Memory B cell (primary cell): ENCODE data around the gene APOL2.
"Not testable (repeated sequence)": the region's sequence is repeated elsewhere in the genome, so short reads cannot be mapped to it uniquely, and the experiment has no call there.

Experiments
- ATAC-seq: fragments of 150-1000 bp; cut with Tn5 transposase; 2 replicates; pipeline ENCODE4 v1.10.0; 2021; ENCODE audit warnings: low read depth, mild to moderate bottlenecking, moderate library complexity
- DNase-seq, 2 donors: peaks; one replicate each; pipeline ENCODE4 v3.0.0; 2022; ENCODE audit warnings: low spot score in 2 of 2
- H3K27ac Mint-ChIP-seq: one replicate; pipeline ENCODE4 v1.8.0; 2022; ENCODE audit warnings: mild to moderate bottlenecking, moderate library complexity, mixed read lengths
- H3K27me3 Mint-ChIP-seq: one replicate; pipeline ENCODE4 v1.8.0; 2022; ENCODE audit warnings: mixed read lengths
- H3K36me3 Mint-ChIP-seq: one replicate; pipeline ENCODE4 v1.8.0; 2022; ENCODE audit warnings: mild to moderate bottlenecking, mixed read lengths
- H3K4me1 Mint-ChIP-seq: one replicate; pipeline ENCODE4 v1.8.0; 2022; ENCODE audit warnings: mixed read lengths
- H3K4me3 Mint-ChIP-seq: one replicate; pipeline ENCODE4 v1.8.0; 2022; ENCODE audit warnings: mild to moderate bottlenecking, moderate library complexity, mixed read lengths
- H3K9me3 Mint-ChIP-seq: one replicate; pipeline ENCODE4 v1.8.0; 2022; ENCODE audit warnings: mixed read lengths

Gene APOL2

DNA sequence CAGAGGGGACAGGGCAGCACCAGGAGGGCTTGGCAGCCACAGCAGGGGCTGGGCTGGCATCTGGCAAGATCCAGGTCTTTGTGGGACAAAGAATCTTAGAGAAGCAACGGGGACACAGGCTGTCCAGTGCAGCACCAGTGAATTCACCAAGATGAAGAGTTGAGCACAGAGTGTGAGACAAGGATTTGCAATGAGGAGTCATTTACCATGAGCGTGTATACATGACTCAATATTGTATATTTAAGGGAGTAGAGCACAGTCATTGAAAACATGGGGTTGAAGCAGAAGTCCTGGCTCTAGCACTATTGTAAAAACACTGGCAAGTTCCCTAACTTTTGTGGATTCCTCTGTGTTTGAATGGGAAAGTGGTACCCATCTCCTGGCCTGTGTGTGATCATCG is 17.2 kb upstream of the APOL2 start:
- Mint-ChIP-seq H3K9me3 (no peaks in the 10 kb centered on the region), H3K4me1 (peaks cover 33% of the 10 kb centered on the region), H3K27me3 (no peaks in the 10 kb centered on the region), H3K36me3 (peaks cover 2% of the 10 kb centered on the region), H3K27ac (no peak overlapping the region), H3K4me3 (no peak overlapping the region)
- ATAC-seq: no peak
- no peak for DNase-seq

DNA sequence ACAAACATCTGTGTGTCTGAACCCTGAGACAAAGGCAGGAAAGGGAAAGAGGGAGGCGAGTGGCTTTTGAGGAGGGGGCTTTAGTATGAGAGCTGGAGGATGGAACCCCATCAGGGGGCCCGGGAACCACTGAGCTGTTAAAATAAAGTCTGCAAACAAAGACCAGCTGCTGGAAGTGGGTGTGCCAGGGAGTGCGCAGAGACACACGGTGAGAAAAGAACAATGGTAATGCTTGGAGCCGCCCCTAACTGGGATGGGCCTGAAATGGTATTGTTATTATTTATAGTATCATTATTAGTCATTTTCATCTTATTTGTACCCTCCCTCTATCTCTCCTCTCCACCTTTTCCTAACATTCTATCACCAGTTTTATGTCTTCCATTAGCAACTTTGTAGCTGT is 16.2 kb upstream of the APOL2 start:
- DNase-seq, H3K36me3 Mint-ChIP-seq, ATAC-seq, H3K9me3 Mint-ChIP-seq, H3K27me3 Mint-ChIP-seq, H3K4me3 Mint-ChIP-seq, H3K27ac Mint-ChIP-seq: not testable (repeated sequence)
- H3K4me1 Mint-ChIP-seq: peaks cover 33% of the 10 kb centered on the region

DNA sequence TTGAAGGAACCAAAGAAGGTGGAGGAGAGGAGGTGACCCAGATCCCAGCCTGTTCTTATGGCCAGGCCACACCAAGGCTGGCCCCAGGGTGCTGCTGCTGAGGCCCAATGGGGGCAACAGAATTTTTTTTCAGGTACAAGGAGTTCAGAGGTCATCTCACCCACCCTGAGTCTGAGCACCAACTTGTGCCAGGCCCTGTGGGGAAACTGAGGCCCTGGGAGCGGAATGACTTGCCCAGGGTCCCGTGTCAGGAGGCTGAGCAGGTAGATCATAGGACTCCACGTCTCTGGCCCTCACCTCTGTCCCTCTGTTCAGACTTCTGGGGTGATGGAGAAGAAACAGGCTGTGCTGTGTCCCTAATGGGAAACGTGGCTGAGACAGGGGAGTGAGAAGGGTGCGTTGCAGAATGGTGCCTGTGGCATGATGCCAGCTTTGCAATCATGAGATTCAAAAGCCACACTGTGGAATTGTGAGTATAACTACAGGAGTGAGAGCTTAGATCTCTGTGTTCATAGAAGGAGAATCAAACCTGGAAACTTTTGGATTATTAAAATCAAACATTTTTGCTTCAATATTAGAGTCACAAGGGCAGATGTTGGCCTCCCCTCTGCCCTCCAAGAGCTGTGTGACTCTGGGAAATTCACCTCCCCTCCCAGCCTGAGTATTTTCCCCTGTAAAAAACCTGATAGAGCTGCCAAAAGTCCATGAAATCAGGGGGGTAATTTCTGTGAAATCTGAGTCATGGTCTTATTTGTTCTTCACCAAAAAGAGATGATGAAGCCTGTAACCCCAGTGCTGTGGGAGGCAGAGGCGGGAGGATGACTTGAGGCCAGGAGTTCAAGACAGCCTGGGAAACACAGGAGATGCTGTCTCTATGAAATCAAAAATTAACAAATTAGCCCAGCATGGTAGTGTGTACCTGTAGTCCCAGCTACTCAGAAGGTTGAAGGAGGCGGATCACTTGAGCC is 14.5 kb upstream of the APOL2 start:
- no peaks in the 10 kb centered on the region for H3K9me3 Mint-ChIP-seq
- peak overlapping the region; percentile 97 for H3K27ac Mint-ChIP-seq
- no peak for ATAC-seq
- no peaks in the 10 kb centered on the region for H3K27me3 Mint-ChIP-seq
- H3K4me3 Mint-ChIP-seq: peak overlapping the region; percentile 90
- H3K36me3 Mint-ChIP-seq: peaks cover 2% of the 10 kb centered on the region
- no peak for DNase-seq
- H3K4me1 Mint-ChIP-seq: peaks cover 35% of the 10 kb centered on the region

DNA sequence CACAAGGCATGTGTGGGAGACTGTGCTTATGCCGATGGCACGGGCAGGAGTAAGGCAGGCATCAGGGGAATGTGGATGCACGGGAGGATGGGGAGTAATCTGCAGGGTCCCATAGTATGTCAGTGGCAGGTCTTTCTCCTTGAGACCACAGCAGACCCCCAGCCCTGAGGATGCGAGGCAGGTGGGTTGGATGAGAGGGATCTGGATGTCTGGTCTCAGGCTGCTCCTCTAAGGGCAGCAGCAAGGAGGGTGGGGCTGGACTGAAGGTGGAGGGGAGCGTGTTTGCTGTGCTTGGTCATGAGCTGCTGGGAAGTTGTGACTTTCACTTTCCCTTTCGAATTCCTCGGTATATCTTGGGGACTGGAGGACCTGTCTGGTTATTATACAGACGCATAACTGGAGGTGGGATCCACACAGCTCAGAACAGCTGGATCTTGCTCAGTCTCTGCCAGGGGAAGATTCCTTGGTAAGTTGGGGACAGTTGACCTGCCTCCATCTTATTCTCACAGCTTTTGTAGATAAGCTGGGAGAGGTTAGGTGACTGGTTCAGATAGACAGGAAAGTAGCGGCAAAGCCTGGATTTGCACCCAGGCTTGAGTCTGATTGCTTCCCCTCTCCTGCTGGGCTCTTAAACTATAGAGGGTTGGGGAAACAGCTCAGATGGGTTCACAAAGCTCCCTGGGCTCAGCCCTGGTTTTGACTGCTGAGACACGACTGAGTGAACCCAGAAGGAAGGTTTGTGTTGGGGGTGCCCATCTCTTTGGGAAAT is 13.6 kb upstream of the APOL2 start, which contains the start of gene APOL1:
APOL1 (plus strand) TSS at position 380 of the 769 bp plus-strand sequence. CDS start 1,823 bp downstream, outside the sequence.
- Mint-ChIP-seq H3K4me3 (peak within 1 kb of the TSS; percentile 90), H3K4me1 (peaks cover 28% of the 10 kb centered on the region), H3K36me3 (peaks cover 5% of the 10 kb centered on the region), H3K9me3 (no peaks in the 10 kb centered on the region), H3K27ac (peak within 1 kb of the TSS; percentile 97), H3K27me3 (no peaks in the 10 kb centered on the region)
- ATAC-seq (peak; percentile 96), DNase-seq (peak; percentile 30 to 35)

DNA sequence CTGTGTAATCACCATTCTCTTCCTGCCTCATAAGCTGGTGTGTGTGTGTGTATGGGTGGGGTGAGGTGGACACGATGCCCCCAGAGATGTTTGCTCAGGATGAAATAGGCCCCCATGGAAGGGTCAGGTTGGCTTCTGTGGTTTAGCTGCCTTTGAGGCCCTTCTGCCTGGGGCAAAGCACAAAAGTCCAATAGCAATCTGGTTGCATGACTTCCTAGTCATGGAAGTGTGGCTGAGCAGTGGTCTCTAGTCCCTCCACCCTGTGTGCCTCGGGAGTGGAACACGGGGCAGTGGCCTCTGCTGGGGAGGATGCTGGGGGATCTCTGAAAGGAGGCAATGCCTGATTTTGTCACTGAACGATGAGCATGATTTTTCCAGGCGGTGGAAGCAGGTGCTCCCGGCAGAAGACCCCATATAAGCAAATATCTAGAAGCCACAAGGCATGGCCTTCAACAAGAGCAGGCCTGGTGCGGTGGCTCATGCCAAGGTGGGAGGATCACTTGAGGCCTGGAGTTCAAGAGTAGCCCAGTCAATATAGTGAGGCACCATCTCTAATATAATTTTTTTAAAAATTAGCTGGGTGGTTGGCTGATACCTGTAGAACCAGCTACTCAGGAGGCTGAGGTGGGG is 12.8 kb upstream of the APOL2 start:
- not testable (repeated sequence) for H3K36me3 Mint-ChIP-seq, DNase-seq, ATAC-seq, H3K27me3 Mint-ChIP-seq, H3K9me3 Mint-ChIP-seq
- Mint-ChIP-seq H3K4me3 (peak overlapping the region; percentile 90), H3K27ac (peak overlapping the region; percentile 97), H3K4me1 (peaks cover 28% of the 10 kb centered on the region)

DNA sequence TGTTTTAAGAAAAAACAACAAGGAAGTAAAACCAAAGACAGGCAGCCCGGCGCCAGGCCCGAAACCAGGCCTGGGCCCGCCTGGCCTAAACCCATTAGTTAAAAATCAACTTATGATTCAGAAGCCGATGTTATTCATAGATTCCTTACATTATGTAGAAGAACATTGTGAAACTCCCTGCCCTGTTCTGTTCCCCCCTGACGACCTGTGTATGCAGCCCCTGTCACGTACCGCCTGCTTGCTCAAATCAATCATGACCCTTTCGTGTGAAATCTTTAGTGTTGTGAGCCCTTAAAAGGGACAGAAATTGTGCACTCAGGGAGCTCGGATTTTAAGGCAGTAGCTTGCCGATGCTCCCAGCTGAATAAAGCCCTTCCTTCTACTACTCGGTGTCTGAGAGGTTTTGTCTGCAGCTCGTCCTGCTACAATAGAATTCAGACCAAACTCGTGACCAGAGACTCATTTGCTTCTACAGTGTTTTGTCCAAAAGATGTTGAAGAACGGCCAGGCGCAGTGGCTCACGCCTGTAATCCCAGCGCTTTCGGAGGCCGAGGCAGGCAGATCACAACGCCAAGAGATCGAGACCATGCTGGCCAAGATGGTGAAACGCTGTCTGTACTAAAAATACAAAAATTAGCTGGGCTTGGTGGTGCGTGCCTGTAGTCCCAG is 11.1 kb upstream of the APOL2 start:
- not testable (repeated sequence) for H3K27me3 Mint-ChIP-seq, H3K36me3 Mint-ChIP-seq, ATAC-seq, H3K9me3 Mint-ChIP-seq, DNase-seq, H3K4me3 Mint-ChIP-seq
- Mint-ChIP-seq H3K27ac (peak overlapping the region; percentile 53), H3K4me1 (peaks cover 22% of the 10 kb centered on the region)

DNA sequence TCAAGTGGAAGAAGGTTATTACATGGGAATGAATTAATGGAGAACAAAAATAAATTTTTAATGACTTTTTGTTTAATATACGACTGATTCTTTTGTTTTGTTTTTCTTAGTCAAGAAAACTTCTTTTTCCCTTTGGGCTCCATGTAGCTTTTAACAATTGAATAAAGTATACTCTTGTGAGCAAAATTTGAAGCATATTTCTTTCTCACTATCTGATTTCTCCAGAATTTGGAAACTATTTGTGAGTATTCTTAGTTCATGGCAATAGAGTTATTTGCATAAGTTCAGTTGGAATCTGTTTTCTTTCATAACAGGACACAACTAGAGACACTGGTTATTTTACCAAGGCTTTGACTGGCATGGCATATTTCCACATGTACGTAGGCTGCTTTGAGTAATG is 9.8 kb upstream of the APOL2 start:
- Mint-ChIP-seq H3K27ac (no peak overlapping the region), H3K9me3 (no peaks in the 10 kb centered on the region), H3K4me3 (no peak overlapping the region), H3K4me1 (peaks cover 22% of the 10 kb centered on the region), H3K36me3 (peaks cover 5% of the 10 kb centered on the region), H3K27me3 (no peaks in the 10 kb centered on the region)
- DNase-seq (no peak), ATAC-seq (no peak)

DNA sequence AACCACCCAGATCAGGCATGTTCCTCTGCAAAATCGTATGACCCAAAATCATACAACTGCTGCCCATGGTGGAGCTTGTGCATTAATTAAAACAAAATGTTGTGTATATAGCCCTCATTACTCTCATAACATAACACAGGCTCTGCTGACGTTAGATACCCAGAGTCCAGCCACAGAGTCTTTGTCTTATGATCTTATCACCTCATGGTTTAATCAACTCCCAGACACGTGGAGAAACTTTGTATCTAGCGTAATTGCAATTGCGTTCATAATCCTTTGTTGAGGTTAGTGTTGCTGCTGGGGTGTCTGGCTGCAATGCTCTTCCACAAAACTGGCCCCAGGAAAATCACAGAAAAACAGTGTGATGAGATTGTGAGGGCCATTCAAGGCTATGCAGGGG is 8.6 kb upstream of the APOL2 start:
- no peak for ATAC-seq
- Mint-ChIP-seq H3K4me1 (peaks cover 13% of the 10 kb centered on the region), H3K9me3 (no peaks in the 10 kb centered on the region)

DNA sequence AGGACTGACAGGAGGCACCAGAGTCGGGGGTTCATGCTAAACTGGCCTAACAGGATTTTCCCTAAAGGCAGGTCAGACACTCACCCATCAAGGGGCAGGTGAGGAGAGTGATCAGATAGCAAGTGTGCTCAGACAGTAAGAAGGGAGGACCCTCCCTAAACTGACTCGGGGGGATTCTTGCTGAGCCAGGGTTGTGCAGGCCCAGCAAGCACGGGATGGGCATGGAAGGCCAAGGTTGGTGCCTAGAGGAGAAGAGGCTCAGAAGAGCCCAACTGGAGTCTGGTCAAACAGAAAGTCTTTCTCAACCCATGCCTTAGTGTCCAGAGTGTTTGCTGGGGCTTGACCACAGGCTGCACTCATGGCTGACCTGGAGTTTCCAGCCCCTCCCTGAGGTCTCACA is 7.4 kb upstream of the APOL2 start:
- no peak for ATAC-seq
- H3K9me3 Mint-ChIP-seq: no peaks in the 10 kb centered on the region
- no peak overlapping the region for H3K4me3 Mint-ChIP-seq
- no peak overlapping the region for H3K27ac Mint-ChIP-seq
- H3K27me3 Mint-ChIP-seq: no peaks in the 10 kb centered on the region
- no peak for DNase-seq
- H3K4me1 Mint-ChIP-seq: peaks cover 4% of the 10 kb centered on the region
- H3K36me3 Mint-ChIP-seq: peaks cover 5% of the 10 kb centered on the region

More for the DNA sequence above, 8.6 kb upstream of the APOL2 start:
- Mint-ChIP-seq H3K4me3 (no peak overlapping the region), H3K27me3 (no peaks in the 10 kb centered on the region), H3K27ac (no peak overlapping the region), H3K36me3 (peaks cover 5% of the 10 kb centered on the region)
- DNase-seq: no peak

DNA sequence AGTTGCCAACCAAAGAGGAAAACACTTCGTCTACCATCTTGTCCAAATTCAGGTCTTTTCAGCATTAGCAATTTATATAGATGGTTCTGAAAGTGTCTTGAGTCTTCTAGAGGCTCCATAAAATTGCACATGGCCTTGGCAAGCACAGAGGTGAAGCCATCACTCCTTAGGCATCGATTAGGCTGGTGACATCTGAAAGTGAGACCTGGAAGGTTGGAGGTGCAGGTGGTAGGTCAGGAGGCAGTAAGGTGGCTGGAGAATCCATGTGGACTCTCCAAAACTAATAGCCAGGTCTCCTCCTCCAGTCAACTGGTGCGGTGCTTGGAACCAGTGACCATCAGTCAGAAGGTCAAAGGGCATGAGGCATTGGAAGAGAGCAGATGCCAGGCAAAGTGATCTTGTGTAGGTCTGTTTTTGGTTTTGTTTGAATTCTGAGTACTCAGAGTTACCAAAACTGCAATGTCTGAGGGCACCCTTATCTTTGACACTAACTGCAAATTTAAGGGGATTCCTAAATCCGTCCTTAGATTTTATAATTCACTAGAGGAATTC is 6.6 kb upstream of the APOL2 start:
- Mint-ChIP-seq H3K4me3 (no peak overlapping the region), H3K36me3 (peaks cover 5% of the 10 kb centered on the region), H3K9me3 (no peaks in the 10 kb centered on the region), H3K27ac (no peak overlapping the region), H3K4me1 (peaks cover 3% of the 10 kb centered on the region), H3K27me3 (no peaks in the 10 kb centered on the region)
- no peak for DNase-seq
- no peak for ATAC-seq

DNA sequence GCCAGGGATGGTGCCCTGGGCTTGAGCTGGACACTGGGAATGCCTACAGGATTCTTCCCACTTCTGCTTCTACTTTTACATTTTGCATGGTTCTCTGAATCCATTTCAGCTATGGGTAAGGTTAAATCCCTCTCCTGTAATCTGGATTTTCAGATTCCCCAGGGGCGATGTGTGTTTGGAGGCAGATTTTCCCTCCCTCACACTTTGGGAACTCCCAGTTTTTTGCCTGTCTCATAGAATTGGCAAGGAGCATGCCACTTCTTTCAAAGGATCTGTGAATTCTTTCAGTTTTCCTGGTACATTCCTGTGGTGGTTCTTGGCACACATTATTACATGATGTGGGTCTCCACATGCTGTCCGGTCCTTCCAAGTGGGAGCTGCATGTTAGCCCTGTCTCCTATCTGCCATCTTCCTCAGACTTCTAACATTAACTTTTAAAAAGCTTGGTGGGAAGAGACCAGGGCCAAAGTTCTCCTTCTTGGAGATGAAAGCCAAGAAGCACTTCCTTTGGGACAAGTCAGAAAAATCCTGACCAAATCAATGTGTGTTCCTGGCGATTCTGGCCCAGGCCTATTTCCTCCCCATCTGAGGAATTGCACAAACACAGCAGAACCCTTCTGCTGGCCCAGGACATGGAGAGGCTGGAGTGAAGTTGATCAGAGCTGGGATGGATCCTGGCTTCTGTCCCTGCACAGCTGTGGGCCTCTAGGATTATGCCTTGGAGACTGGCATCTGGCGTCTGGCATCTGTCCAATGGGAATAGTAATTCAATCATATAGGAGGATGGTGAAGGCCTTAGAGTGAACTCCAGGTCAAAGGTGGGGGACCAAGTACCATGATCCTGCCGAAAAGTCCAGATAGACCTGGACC is 5.4 kb upstream of the APOL2 start:
- Mint-ChIP-seq H3K36me3 (peaks cover 2% of the 10 kb centered on the region), H3K27ac (no peak overlapping the region), H3K9me3 (no peaks in the 10 kb centered on the region), H3K4me1 (peaks cover 3% of the 10 kb centered on the region), H3K27me3 (no peaks in the 10 kb centered on the region), H3K4me3 (no peak overlapping the region)
- DNase-seq (no peak), ATAC-seq (no peak)

DNA sequence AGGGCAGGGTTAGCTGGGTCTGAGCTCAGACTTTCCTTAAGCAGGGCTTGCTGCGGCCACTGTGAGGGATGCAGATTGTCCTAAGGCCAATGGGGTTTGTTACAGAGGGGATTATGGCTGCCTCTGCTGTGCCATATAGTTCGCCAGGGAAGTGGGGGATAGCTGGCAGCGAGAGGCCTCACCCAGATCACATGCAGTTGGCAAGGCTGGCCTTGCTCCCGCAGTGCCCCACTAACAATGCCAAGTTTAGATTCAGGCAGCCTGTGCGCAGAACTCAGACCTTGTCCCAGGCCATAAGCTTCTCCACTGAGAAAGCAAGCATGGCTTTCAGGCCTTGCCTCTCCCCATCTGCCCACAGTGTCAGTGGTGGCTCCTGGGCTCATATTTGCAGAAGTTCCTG is 4.7 kb upstream of the APOL2 start:
- Mint-ChIP-seq H3K36me3 (peaks cover 2% of the 10 kb centered on the region), H3K4me3 (no peak overlapping the region), H3K27me3 (no peaks in the 10 kb centered on the region), H3K9me3 (no peaks in the 10 kb centered on the region), H3K4me1 (peaks cover 10% of the 10 kb centered on the region), H3K27ac (no peak overlapping the region)
- DNase-seq: no peak
- ATAC-seq: no peak

DNA sequence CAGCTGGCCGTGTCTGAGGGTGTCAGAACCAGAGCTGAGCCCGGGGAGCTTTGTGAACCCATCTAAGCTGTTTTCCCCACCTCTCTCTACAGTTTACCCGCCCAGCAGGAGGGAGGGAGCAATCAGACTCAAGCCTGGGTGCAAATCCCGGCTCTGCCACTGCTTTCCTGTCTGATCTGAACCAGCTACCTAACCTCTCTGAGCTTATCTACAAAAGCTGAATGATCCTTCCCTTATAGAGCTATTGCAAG is 252 bp downstream of the APOL2 start:
- peak in 1 of 2 donors; percentile 20 for DNase-seq
- Mint-ChIP-seq H3K4me1 (peaks cover 42% of the 10 kb centered on the region), H3K36me3 (peaks cover 19% of the 10 kb centered on the region), H3K4me3 (peak overlapping the region; percentile 99), H3K27ac (peak overlapping the region; percentile 97), H3K9me3 (peaks cover 4% of the 10 kb centered on the region), H3K27me3 (no peaks in the 10 kb centered on the region)
- no peak for ATAC-seq
